ENCODE measurements around the gene SMIM35.

SMIM35 gene

DNA sequence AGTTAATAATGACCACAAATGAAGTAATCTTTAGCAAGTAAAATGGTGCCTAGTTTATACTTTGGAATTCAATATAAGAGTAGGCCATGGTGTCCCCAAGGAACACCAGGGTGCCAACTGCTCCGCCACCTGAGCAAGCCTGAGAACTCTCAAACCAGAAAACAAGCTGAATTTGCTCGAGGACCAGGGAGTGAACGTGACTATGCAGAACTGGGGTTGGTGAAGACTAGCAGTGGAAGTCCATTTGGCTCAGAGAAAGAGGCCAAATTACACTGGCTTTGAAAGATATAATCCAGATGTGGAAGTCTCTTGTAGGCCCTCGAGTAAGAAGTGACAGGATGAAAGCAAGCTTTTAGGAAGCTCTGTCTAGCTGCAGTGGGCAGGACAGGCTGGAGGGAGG lies 8.7 kb upstream of the SMIM35 start:
- no peak overlapping the region for H3K4me3 ChIP-seq (ENCODE audit: low read depth, low read length)
- DNase-seq (ENCODE audit: low read depth, low spot score): no peak
- TF ChIP-seq, protein P1, sequence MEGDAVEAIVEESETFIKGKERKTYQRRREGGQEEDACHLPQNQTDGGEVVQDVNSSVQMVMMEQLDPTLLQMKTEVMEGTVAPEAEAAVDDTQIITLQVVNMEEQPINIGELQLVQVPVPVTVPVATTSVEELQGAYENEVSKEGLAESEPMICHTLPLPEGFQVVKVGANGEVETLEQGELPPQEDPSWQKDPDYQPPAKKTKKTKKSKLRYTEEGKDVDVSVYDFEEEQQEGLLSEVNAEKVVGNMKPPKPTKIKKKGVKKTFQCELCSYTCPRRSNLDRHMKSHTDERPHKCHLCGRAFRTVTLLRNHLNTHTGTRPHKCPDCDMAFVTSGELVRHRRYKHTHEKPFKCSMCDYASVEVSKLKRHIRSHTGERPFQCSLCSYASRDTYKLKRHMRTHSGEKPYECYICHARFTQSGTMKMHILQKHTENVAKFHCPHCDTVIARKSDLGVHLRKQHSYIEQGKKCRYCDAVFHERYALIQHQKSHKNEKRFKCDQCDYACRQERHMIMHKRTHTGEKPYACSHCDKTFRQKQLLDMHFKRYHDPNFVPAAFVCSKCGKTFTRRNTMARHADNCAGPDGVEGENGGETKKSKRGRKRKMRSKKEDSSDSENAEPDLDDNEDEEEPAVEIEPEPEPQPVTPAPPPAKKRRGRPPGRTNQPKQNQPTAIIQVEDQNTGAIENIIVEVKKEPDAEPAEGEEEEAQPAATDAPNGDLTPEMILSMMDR (IDR thresholded peaks at IDR 0.05; ENCODE audit: insufficient read depth, low read length, missing control alignments): no peak
- ChIA-PET CTCF (no interaction called here), POLR2A (no interaction called here)

DNA sequence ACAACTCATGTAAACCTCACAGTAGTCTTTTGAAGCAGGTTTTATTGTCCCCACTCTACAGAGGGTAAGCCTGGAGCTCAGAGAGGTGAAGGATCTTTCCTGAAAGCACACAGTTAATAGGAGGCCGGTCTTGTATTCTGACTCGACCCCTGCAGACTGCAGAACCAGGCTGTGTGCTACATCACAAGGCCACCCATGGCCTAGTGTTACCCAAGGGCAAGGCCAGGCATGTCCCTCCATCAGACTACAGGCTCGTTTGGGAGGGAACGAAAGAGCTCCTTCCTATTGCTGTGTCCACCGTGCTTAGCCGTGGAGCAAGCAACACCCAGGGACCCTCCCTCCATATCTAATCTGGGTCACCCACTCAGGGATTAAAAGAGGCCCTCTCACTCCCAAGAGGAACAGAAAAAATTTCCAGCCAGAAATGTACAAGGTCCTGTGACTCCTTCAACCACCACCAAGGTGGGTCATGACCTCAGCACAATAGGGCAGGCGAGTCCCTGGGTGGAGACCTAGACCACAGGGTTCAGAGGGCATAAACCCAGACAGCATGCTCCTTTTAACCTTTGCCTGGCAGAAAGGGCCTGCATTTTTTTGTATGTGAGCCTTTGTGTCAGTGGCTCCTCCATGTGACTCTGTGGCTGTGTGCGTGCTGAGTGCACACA lies 6.3 kb upstream of the SMIM35 start:
- no peak overlapping the region for H3K4me3 ChIP-seq (ENCODE audit: low read depth, low read length)
- ChIA-PET POLR2A (no interaction called here), CTCF (no interaction called here)
- no peak for DNase-seq (ENCODE audit: low read depth, low spot score)
- TF ChIP-seq, protein P1 (IDR thresholded peaks at IDR 0.05; ENCODE audit: insufficient read depth, low read length, missing control alignments): no peak

DNA sequence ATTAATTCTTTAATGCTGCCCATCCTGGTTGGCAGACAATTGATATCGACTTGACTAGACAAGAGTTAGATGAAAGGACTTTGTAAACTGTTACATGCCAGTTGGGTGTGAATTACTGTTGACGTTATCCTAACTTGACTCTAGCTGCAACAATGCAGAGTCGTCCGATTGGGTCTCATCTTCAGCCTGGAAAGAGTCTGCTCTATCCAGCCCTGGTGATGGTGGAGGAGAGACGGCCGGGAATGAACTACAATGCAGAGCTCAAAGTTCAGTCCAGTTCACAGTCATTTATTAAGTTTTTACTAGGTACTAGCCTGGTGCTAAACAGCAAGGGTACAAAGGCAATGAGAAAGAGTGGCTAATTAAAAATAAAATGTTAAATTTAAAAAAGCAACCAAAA lies 4.9 kb upstream of the SMIM35 start:
- no peak overlapping the region for H3K4me3 ChIP-seq (ENCODE audit: low read depth, low read length)
- TF ChIP-seq, protein P1 (IDR thresholded peaks at IDR 0.05; ENCODE audit: insufficient read depth, low read length, missing control alignments): no peak
- POLR2A ChIA-PET: no interaction called here
- CTCF ChIA-PET: no interaction called here
- DNase-seq (ENCODE audit: low read depth, low spot score): no peak

- ChIA-PET CTCF (no interaction called here), POLR2A (no interaction called here)
- H3K4me3 ChIP-seq (ENCODE audit: low read depth, low read length): no peak overlapping the region
- TF ChIP-seq, protein P1 (IDR thresholded peaks at IDR 0.05; ENCODE audit: insufficient read depth, low read length, missing control alignments): no peak
- DNase-seq (ENCODE audit: low read depth, low spot score): no peak
These were observed 3.9 kb upstream of the SMIM35 start for GRCh38 chr11:118090545-118091162.

DNA sequence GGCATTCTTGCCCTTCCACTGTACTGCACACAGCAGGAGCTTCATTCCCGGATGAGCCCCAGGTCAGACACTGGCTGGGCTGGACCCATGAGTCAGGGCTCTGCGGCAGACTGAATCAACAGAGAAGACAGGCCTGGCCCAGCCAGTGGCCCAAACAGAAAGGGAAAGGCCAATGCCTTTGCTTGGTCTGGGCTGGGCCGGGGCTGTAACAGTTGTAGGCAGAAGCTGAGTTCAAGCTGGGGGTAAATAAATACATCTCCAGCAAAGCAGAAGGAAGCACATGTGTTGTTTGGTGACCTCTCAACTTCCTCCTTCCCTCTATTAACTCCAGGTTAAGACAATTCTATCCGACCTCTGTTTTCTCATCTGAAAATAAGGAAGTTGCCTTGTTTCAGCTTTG lies 1.8 kb upstream of the SMIM35 start:
- DNase-seq (ENCODE audit: low read depth, low spot score): no peak
- TF ChIP-seq, protein P1 (IDR thresholded peaks at IDR 0.05; ENCODE audit: insufficient read depth, low read length, missing control alignments): no peak
- H3K4me3 ChIP-seq (ENCODE audit: low read depth, low read length): no peak overlapping the region
- ChIA-PET POLR2A (no interaction called here), CTCF (no interaction called here)

- no peak overlapping the region for H3K4me3 ChIP-seq (ENCODE audit: low read depth, low read length)
- CTCF ChIA-PET: no interaction called here
- no peak for DNase-seq (ENCODE audit: low read depth, low spot score)
- TF ChIP-seq, protein P1 (IDR thresholded peaks at IDR 0.05; ENCODE audit: insufficient read depth, low read length, missing control alignments): no peak
- POLR2A ChIA-PET: no interaction called here
These were observed 1.2 kb upstream of the SMIM35 start for GRCh38 chr11:118087931-118088330.
